Endodermal cell (in vitro differentiated cells): ENCODE measurements around the gene ABHD17B. TPM values are rescaled to one million over a fixed set of nuclear protein-coding genes. Genes with fewer than 3 reads are reported as not detected.

Experiments used
- DNase-seq: peaks from one replicate; pipeline ENCODE4 v3.0.0-alpha.2; 2017
- H3K27ac ChIP-seq: 2 replicates; pipeline ENCODE4 v1.5.1; 2013; ENCODE audit warnings: mild to moderate bottlenecking, low read depth, low read length, moderate library complexity
- H3K27me3 ChIP-seq: 2 replicates; pipeline ENCODE4 v1.6.1; 2013; ENCODE audit warnings: mild to moderate bottlenecking, low read length, moderate library complexity; ENCODE audit not compliant: insufficient read depth, control insufficient read depth, poor library complexity, severe bottlenecking
- H3K36me3 ChIP-seq: 2 replicates; pipeline ENCODE4 v1.7.0; 2013; ENCODE audit warnings: mild to moderate bottlenecking, low read length, moderate library complexity; ENCODE audit not compliant: control insufficient read depth, insufficient read depth
- H3K4me1 ChIP-seq: one replicate; pipeline ENCODE4 v1.7.0; 2013; ENCODE audit warnings: low read length; ENCODE audit not compliant: control insufficient read depth, insufficient read depth
- H3K4me3 ChIP-seq: 2 replicates; pipeline ENCODE4 v1.5.1; 2013; ENCODE audit warnings: mild to moderate bottlenecking, low read length, moderate library complexity
- H3K9ac ChIP-seq: 2 replicates; pipeline ENCODE4 v1.6.1; 2013; ENCODE audit warnings: mild to moderate bottlenecking, low read length, moderate library complexity; ENCODE audit not compliant: poor library complexity, severe bottlenecking; ENCODE audit errors: extremely low read depth
- H3K9me3 ChIP-seq: 2 replicates; pipeline ENCODE4 v1.6.1; 2013; ENCODE audit warnings: mild to moderate bottlenecking, low read length, moderate library complexity; ENCODE audit not compliant: control insufficient read depth
- H3K27ac Mint-ChIP-seq: 2 replicates; pipeline ENCODE4 v1.8.0; 2020; ENCODE audit warnings: mixed read lengths
- H3K27me3 Mint-ChIP-seq: 2 replicates; pipeline ENCODE4 v1.8.0; 2021; ENCODE audit warnings: mild to moderate bottlenecking, mixed read lengths; ENCODE audit not compliant: insufficient read depth
- H3K36me3 Mint-ChIP-seq: 2 replicates; pipeline ENCODE4 v1.8.0; 2020; ENCODE audit warnings: low read depth, mixed read lengths
- H3K4me1 Mint-ChIP-seq: 2 replicates; pipeline ENCODE4 v1.8.0; 2020; ENCODE audit warnings: mixed read lengths
- H3K4me3 Mint-ChIP-seq: 2 replicates; pipeline ENCODE4 v1.8.0; 2020; ENCODE audit warnings: mild to moderate bottlenecking, moderate library complexity, mixed read lengths
- H3K9me3 Mint-ChIP-seq: 2 replicates; pipeline ENCODE4 v1.8.0; 2020; ENCODE audit warnings: mild to moderate bottlenecking, mixed read lengths
- CTCF ChIP-seq: fragments of 200-600 bp; sonication (generic); conservative IDR thresholded peaks from 2 replicates; pipeline ENCODE4 v1.5.0; 2021; ENCODE audit warnings: antibody characterized with exemption, mild to moderate bottlenecking
- WGBS, 2 experiments: methylation state at CpG; one replicate each; pipeline versions ENCODE4 v1.1.5 to v1.1.7; 2013; ENCODE audit warnings: missing lambda C conversion rate in 2 of 2, mixed read lengths in 1 of 2; ENCODE audit not compliant: insufficient coverage in 1 of 2, insufficient read length in 1 of 2; 5-methylcytosine and 5-hydroxymethylcytosine counted together
- total RNA-seq, 2 donors: library from RNA; stranded (reverse); fragmentation: NEBNext Ultra II Directional in 1 of 2; extraction: Animal tissue kit (Norgen Biotek cat#: 25700) in 1 of 2; gene quantifications; 2 replicates in 1 of 2; 3 replicates in 1 of 2; pipeline ENCODE4 v1.2.1, GENCODE V29; 2021

ABHD17B gene
- total RNA-seq, 2 donors from 2014 or later: 32.3 to 44.9 TPM

- Histone ChIP-seq H3K9ac (no peak overlapping the region), H3K4me1 (no peaks in the 10 kb centered on the region), H3K36me3 (no peaks in the 10 kb centered on the region), H3K27ac (no peak overlapping the region), H3K4me3 (no peak overlapping the region), H3K9me3 (no peaks in the 10 kb centered on the region), H3K27me3 (no peaks in the 10 kb centered on the region)
- no peak overlapping the region for H3K27ac Mint-ChIP-seq
- H3K4me1 Mint-ChIP-seq: no peaks in the 10 kb centered on the region
- H3K9me3 Mint-ChIP-seq: peaks cover 6% of the 10 kb centered on the region
- no peak overlapping the region for H3K4me3 Mint-ChIP-seq
- H3K36me3 Mint-ChIP-seq: peaks cover 6% of the 10 kb centered on the region
- TF ChIP-seq CTCF: no peak
- DNase-seq: no peak
- no peaks in the 10 kb centered on the region for H3K27me3 Mint-ChIP-seq
These were observed 60.0 kb downstream of the ABHD17B start for GRCh38 chr9:71850996-71851395.

DNA sequence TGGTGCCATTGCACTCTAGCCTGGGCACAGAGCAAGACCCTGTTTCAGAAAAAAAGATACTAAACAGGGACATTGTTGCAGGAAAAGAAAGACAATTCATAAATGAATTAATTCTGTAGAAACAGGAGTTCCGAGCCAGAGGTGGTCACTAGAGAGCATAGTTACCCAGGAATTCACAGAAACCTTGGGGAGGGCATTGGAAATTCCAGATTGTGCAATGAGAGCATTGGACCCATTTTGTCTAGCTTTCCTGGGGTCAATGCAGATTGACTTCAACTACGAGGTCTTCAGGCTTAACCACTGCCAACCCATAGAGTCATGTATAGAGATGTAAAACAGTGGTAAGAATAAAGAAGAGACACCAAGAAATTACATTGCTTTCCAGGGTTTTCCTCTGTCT lies 63.1 kb downstream of the ABHD17B start:
- Histone ChIP-seq H3K9me3 (no peaks in the 10 kb centered on the region), H3K4me1 (no peaks in the 10 kb centered on the region), H3K27ac (no peak overlapping the region), H3K27me3 (no peaks in the 10 kb centered on the region), H3K9ac (no peak overlapping the region), H3K4me3 (no peak overlapping the region), H3K36me3 (no peaks in the 10 kb centered on the region)
- TF ChIP-seq CTCF: no peak
- H3K27ac Mint-ChIP-seq: no peak overlapping the region
- H3K27me3 Mint-ChIP-seq: no peaks in the 10 kb centered on the region
- DNase-seq: no peak
- no peaks in the 10 kb centered on the region for H3K4me1 Mint-ChIP-seq
- WGBS, 2 experiments: 84 to 93% methylated on average over 2 of the region's 2 CpGs
- peaks cover 6% of the 10 kb centered on the region for H3K9me3 Mint-ChIP-seq
- peaks cover 6% of the 10 kb centered on the region for H3K36me3 Mint-ChIP-seq
- H3K4me3 Mint-ChIP-seq: no peak overlapping the region

- DNase-seq: no peak
- no peaks in the 10 kb centered on the region for H3K4me1 Mint-ChIP-seq
- H3K27me3 ChIP-seq: no peaks in the 10 kb centered on the region
- no peak overlapping the region for H3K27ac Mint-ChIP-seq
- no peaks in the 10 kb centered on the region for H3K27me3 Mint-ChIP-seq
- H3K9ac ChIP-seq: no peak overlapping the region
- no peak for TF ChIP-seq CTCF
- H3K4me3 Mint-ChIP-seq: no peak overlapping the region
- H3K4me3 ChIP-seq: no peak overlapping the region
- peaks cover 4% of the 10 kb centered on the region for H3K36me3 Mint-ChIP-seq
- no peak overlapping the region for H3K27ac ChIP-seq
- H3K36me3 ChIP-seq: no peaks in the 10 kb centered on the region
- H3K4me1 ChIP-seq: no peaks in the 10 kb centered on the region
- no peaks in the 10 kb centered on the region for H3K9me3 ChIP-seq
- peaks cover 4% of the 10 kb centered on the region for H3K9me3 Mint-ChIP-seq
These were observed 66.2 kb downstream of the ABHD17B start for GRCh38 chr9:71844808-71845207.
